ENCODE results near the gene ZNF205.

DNA sequence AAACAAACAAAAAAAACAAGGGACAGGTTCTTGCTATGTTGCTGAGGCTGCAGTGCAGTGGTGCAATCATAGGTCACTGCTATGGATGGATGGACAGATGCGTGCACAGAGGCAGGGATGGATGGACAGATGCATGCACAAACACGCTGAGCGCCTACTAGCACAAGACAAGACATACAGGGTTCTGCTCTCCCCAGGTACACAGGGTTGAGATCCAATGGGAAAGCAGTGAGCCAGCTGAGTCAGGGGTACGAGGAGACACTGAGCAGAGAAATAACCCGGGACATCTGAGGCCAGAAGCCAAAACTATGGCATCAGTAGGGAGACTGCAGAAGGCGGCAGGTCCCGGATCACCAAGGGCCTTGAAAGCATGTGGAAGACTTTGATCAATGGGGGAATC is 40.7 kb upstream of the ZNF205 start:
- TF ChIP-seq, protein P1, sequence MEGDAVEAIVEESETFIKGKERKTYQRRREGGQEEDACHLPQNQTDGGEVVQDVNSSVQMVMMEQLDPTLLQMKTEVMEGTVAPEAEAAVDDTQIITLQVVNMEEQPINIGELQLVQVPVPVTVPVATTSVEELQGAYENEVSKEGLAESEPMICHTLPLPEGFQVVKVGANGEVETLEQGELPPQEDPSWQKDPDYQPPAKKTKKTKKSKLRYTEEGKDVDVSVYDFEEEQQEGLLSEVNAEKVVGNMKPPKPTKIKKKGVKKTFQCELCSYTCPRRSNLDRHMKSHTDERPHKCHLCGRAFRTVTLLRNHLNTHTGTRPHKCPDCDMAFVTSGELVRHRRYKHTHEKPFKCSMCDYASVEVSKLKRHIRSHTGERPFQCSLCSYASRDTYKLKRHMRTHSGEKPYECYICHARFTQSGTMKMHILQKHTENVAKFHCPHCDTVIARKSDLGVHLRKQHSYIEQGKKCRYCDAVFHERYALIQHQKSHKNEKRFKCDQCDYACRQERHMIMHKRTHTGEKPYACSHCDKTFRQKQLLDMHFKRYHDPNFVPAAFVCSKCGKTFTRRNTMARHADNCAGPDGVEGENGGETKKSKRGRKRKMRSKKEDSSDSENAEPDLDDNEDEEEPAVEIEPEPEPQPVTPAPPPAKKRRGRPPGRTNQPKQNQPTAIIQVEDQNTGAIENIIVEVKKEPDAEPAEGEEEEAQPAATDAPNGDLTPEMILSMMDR (IDR thresholded peaks at IDR 0.05), result no peak
- no peak for TF ChIP-seq SIN3A (IDR thresholded peaks at IDR 0.05; ENCODE audit: borderline replicate concordance, insufficient read depth, low read depth, low read length)
- TF ChIP-seq POLR2AphosphoS5 (IDR thresholded peaks at IDR 0.05; ENCODE audit: low read depth, low read length), result no peak
- TF ChIP-seq, protein P2, sequence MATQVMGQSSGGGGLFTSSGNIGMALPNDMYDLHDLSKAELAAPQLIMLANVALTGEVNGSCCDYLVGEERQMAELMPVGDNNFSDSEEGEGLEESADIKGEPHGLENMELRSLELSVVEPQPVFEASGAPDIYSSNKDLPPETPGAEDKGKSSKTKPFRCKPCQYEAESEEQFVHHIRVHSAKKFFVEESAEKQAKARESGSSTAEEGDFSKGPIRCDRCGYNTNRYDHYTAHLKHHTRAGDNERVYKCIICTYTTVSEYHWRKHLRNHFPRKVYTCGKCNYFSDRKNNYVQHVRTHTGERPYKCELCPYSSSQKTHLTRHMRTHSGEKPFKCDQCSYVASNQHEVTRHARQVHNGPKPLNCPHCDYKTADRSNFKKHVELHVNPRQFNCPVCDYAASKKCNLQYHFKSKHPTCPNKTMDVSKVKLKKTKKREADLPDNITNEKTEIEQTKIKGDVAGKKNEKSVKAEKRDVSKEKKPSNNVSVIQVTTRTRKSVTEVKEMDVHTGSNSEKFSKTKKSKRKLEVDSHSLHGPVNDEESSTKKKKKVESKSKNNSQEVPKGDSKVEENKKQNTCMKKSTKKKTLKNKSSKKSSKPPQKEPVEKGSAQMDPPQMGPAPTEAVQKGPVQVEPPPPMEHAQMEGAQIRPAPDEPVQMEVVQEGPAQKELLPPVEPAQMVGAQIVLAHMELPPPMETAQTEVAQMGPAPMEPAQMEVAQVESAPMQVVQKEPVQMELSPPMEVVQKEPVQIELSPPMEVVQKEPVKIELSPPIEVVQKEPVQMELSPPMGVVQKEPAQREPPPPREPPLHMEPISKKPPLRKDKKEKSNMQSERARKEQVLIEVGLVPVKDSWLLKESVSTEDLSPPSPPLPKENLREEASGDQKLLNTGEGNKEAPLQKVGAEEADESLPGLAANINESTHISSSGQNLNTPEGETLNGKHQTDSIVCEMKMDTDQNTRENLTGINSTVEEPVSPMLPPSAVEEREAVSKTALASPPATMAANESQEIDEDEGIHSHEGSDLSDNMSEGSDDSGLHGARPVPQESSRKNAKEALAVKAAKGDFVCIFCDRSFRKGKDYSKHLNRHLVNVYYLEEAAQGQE (IDR thresholded peaks at IDR 0.05; ENCODE audit: insufficient read depth in 1 of 2, low read depth in 2 of 2, low read length in 1 of 2), result no peak
